Kidney (tissue), 14 donors: ENCODE measurements around the gene SLC25A47. TPM values are rescaled to one million over a fixed set of nuclear protein-coding genes. Genes with fewer than 3 reads are reported as not detected.

Experiments used
- DNase-seq, 5 donors: peaks; one replicate each; pipeline ENCODE4 v3.0.0-alpha.2; 2013 to 2020
- FAIRE-seq: peaks from 2 replicates; lab custom pipeline; 2012; peaks lifted over from hg19 to GRCh38; lab: Jason Lieb, UNC
- H3K27ac ChIP-seq, 2 donors: one replicate each; pipeline ENCODE4 v1.7.0; 2013; ENCODE audit warnings: low read depth in 2 of 2, low read length in 2 of 2, inconsistent platforms in 1 of 2
- H3K27me3 ChIP-seq: one replicate; pipeline ENCODE4 v1.7.1; 2013; ENCODE audit warnings: low read length, inconsistent platforms; ENCODE audit not compliant: control insufficient read depth, insufficient read depth
- H3K36me3 ChIP-seq, 3 donors: one replicate each; pipeline versions ENCODE4 v1.7.0 to v1.7.1; 2013; ENCODE audit warnings: low read length in 3 of 3, control low read depth in 1 of 3, inconsistent platforms in 1 of 3; ENCODE audit not compliant: insufficient read depth in 3 of 3, control insufficient read depth in 2 of 3
- H3K4me1 ChIP-seq, 3 donors: one replicate each; pipeline versions ENCODE4 v1.7.0 to v1.7.1; 2013; ENCODE audit warnings: low read length in 3 of 3, inconsistent platforms in 1 of 3, low read depth in 1 of 3; ENCODE audit not compliant: control insufficient read depth in 2 of 3, insufficient read depth in 2 of 3
- H3K4me3 ChIP-seq, 3 donors: one replicate each; pipeline versions ENCODE4 v1.7.0 to v1.8.1; 2013; ENCODE audit warnings: low read length in 3 of 3, control low read depth in 1 of 3, inconsistent platforms in 1 of 3
- H3K9ac ChIP-seq, 3 donors: one replicate each; pipeline versions ENCODE4 v1.7.0 to v1.7.1; 2013; ENCODE audit warnings: low read length in 3 of 3, control low read depth in 1 of 3, inconsistent platforms in 1 of 3
- H3K9me3 ChIP-seq, 3 donors: one replicate each; pipeline versions ENCODE4 v1.7.0 to v1.7.1; 2013; ENCODE audit warnings: low read length in 3 of 3, control low read depth in 1 of 3, inconsistent platforms in 1 of 3; ENCODE audit not compliant: control insufficient read depth in 2 of 3, insufficient read depth in 1 of 3
- CTCF ChIP-seq: IDR thresholded peaks from 3 replicates; pipeline ENCODE4 v1.5.1; 2012; ENCODE audit warnings: mild to moderate bottlenecking, moderate library complexity, borderline replicate concordance; ENCODE audit not compliant: insufficient read depth; ENCODE audit errors: extremely low read depth
- intact Hi-C: fragments of 100-400 bp; cut with DNase I; formaldehyde crosslinking; loops from one replicate; pipeline ENCODE4 v1.11.1; 2022
- polyA plus RNA-seq: library from polyadenylated mRNA; stranded (reverse); fragments of 350-450 nt; fragmentation: Illumina TruSeq; extraction: RNeasy Lipid Tissue Mini Kit (QIAGEN cat#74804); gene quantifications from one replicate; pipeline ENCODE4 v1.2.3, GENCODE V29; 2014; ENCODE audit warnings: low read depth, low replicate concordance; ENCODE audit not compliant: insufficient read depth
- total RNA-seq: library from RNA; stranded (reverse); fragmentation: NEBNext Ultra II Directional; extraction: Animal tissue kit (Norgen Biotek cat#: 25700); gene quantifications from one replicate; pipeline ENCODE4 v1.2.1, GENCODE V29; 2021
- donor health status: control.
- donor health status: control.
- donor health status: control.
- donor health status: control.
- donor health status: control.
- donor health status: DM: yes; HTN: yes; CAD: no.
- donor health status: Normal renal cell carcinoma (clear cell type).

The SLC25A47 gene
- total and polyA plus RNA-seq, 2 donors from 2014 or later: 1.0 TPM; not detected in 1

GRCh38 chr14:100278702-100279101, 44.4 kb upstream of the SLC25A47 start:
- H3K27me3 ChIP-seq: no peaks in the 10 kb centered on the region
- H3K9me3 ChIP-seq: no peaks in the 10 kb centered on the region
- no peak overlapping the region for H3K27ac ChIP-seq
- FAIRE-seq (no peak), DNase-seq (no peak)
- H3K4me3 ChIP-seq: no peak overlapping the region
- H3K4me1 ChIP-seq: peaks cover 0 to 22% (median 10%) of the 10 kb centered on the region in 3 donors
- intact Hi-C loops: no loop called here
- H3K9ac ChIP-seq: no peak overlapping the region
- H3K36me3 ChIP-seq: peaks cover 3 to 8% (median 4%) of the 10 kb centered on the region in 3 donors
- no peak for TF ChIP-seq CTCF

- no peak for DNase-seq
- Histone ChIP-seq H3K9ac (no peak overlapping the region), H3K4me1 (peaks cover 0 to 22% (median 10%) of the 10 kb centered on the region in 3 donors), H3K27me3 (no peaks in the 10 kb centered on the region), H3K27ac (no peak overlapping the region), H3K36me3 (peaks cover 3 to 8% (median 4%) of the 10 kb centered on the region in 3 donors), H3K9me3 (no peaks in the 10 kb centered on the region), H3K4me3 (no peak overlapping the region)
- no peak for FAIRE-seq
- no peak for TF ChIP-seq CTCF
- intact Hi-C loops: no loop called here
Measured at GRCh38 chr14:100279133-100279532, 44.0 kb upstream of the SLC25A47 start.

DNA sequence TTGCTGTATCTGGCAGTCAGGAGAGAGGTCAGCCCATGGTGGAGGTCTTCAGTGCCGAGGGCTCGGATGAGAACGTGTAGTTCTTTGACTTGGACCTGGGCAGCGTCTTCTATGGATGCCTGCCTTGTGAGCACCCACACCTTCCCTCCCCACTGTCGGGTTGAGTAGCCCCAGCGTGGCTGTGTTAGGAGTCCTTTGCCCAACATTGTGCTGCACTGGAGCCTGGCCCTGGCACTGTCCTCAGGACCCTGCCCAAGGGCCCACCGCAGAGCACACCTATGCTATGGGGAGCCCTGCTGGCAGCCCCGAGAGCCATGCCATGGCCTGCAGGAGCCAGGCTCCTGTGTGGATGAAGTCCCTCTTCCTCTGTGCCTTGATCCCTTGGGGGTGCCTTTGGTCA, 43.6 kb upstream of the SLC25A47 start:
- Histone ChIP-seq H3K4me3 (no peak overlapping the region), H3K9me3 (no peaks in the 10 kb centered on the region), H3K36me3 (peaks cover 2 to 8% (median 3%) of the 10 kb centered on the region in 3 donors), H3K27ac (no peak overlapping the region), H3K4me1 (peaks cover 0 to 25% (median 10%) of the 10 kb centered on the region in 3 donors), H3K9ac (no peak overlapping the region), H3K27me3 (no peaks in the 10 kb centered on the region)
- no peak for FAIRE-seq
- no peak for TF ChIP-seq CTCF
- intact Hi-C loops: no loop called here
- DNase-seq: no peak
